HG02763 (cell line): ENCODE data around the gene TSPAN4.

Source experiments
- ATAC-seq: cut with Tn5 transposase; IDR thresholded peaks from one replicate; pipeline ENCODE4 v1.9.1; 2021; ENCODE audit warnings: mild to moderate bottlenecking, moderate library complexity; ENCODE audit not compliant: unreplicated experiment

Gene TSPAN4

GRCh38 chr11:863023-863909 is 20.6 kb downstream of the TSPAN4 start:
- no peak for ATAC-seq

- ATAC-seq: no peak
Observed at GRCh38 chr11:863910-864827, 21.5 kb downstream of the TSPAN4 start.

GRCh38 chr11:864898-865297 is 22.2 kb downstream of the TSPAN4 start:
- no peak for ATAC-seq

- ATAC-seq: no peak
Observed at GRCh38 chr11:865462-866430, 23.1 kb downstream of the TSPAN4 start.

GRCh38 chr11:866481-866880 is 23.8 kb downstream of the TSPAN4 start:
- no peak for ATAC-seq

- no peak for ATAC-seq
Observed at GRCh38 chr11:867856-868358, 25.3 kb downstream of the TSPAN4 start.

GRCh38 chr11:868394-868793 is 25.7 kb downstream of the TSPAN4 start:
- no peak for ATAC-seq

- ATAC-seq: no peak
Observed at GRCh38 chr11:868802-869201, 26.1 kb downstream of the TSPAN4 start.

- ATAC-seq: no peak
Observed at GRCh38 chr11:869399-870126, 26.9 kb downstream of the TSPAN4 start.

GRCh38 chr11:870127-870413 is 27.4 kb downstream of the TSPAN4 start:
- no peak for ATAC-seq

- no peak for ATAC-seq
Observed at GRCh38 chr11:870418-870817, 27.8 kb downstream of the TSPAN4 start.

- no peak for ATAC-seq
Observed at GRCh38 chr11:871472-871871, 28.8 kb downstream of the TSPAN4 start.

GRCh38 chr11:872799-873198 is 30.1 kb downstream of the TSPAN4 start:
- no peak for ATAC-seq

GRCh38 chr11:873706-874105 is 31.1 kb downstream of the TSPAN4 start:
- no peak for ATAC-seq

GRCh38 chr11:875203-875602 is 32.6 kb downstream of the TSPAN4 start:
- ATAC-seq: no peak

- no peak for ATAC-seq
Observed at GRCh38 chr11:875769-876301, 33.2 kb downstream of the TSPAN4 start.

GRCh38 chr11:876545-876944 is 33.9 kb downstream of the TSPAN4 start:
- ATAC-seq: no peak

- no peak for ATAC-seq
Observed at GRCh38 chr11:877565-877964, 34.9 kb downstream of the TSPAN4 start.

- ATAC-seq: no peak
Observed at GRCh38 chr11:880447-880846, 37.8 kb downstream of the TSPAN4 start.

GRCh38 chr11:882596-882995 is 39.9 kb downstream of the TSPAN4 start:
- ATAC-seq: no peak
